ENCODE results near the gene SKA1.

Gene SKA1

GRCh38 chr18:50374753-50375391 is at the start of gene SKA1:
Gene SKA1 (plus strand): TSS chr18:50375046. CDS start chr18:50375831, 785 bp downstream.
- peak within 1 kb of the TSS; percentile 92 for H3K4me3 ChIP-seq (ENCODE audit: low read depth, low read length)
- TF ChIP-seq CTCF (IDR thresholded peaks at IDR 0.05; ENCODE audit: low read depth, low read length), result no peak
- no peak for TF ChIP-seq MYC (IDR thresholded peaks at IDR 0.05; ENCODE audit: low read depth, low read length)
- TF ChIP-seq POLR2A (IDR thresholded peaks at IDR 0.05; ENCODE audit: extremely low read depth, insufficient read length), result peak; percentile 72
- no peak; the same call in 1 of the 2 replicates for TF ChIP-seq MAX (IDR thresholded peaks at IDR 0.05; ENCODE audit: low read depth, low read length)
- DNase-seq (ENCODE audit: low read depth), result peak; percentile 95

GRCh38 chr18:50327983-50328382 is 46.9 kb upstream of the SKA1 start:
- no peak for DNase-seq (ENCODE audit: low read depth)
- H3K4me3 ChIP-seq (ENCODE audit: low read depth, low read length), result no peak overlapping the region
- no peak for TF ChIP-seq CTCF (IDR thresholded peaks at IDR 0.05; ENCODE audit: low read depth, low read length)
- no peak for TF ChIP-seq MAX (IDR thresholded peaks at IDR 0.05; ENCODE audit: low read depth, low read length)
- no peak for TF ChIP-seq POLR2A (IDR thresholded peaks at IDR 0.05; ENCODE audit: extremely low read depth, insufficient read length)
- TF ChIP-seq MYC (IDR thresholded peaks at IDR 0.05; ENCODE audit: low read depth, low read length), result no peak

- TF ChIP-seq MAX (IDR thresholded peaks at IDR 0.05; ENCODE audit: low read depth, low read length), result no peak
- TF ChIP-seq MYC (IDR thresholded peaks at IDR 0.05; ENCODE audit: low read depth, low read length), result no peak
- TF ChIP-seq POLR2A (IDR thresholded peaks at IDR 0.05; ENCODE audit: extremely low read depth, insufficient read length), result no peak
- TF ChIP-seq CTCF (IDR thresholded peaks at IDR 0.05; ENCODE audit: low read depth, low read length), result no peak
- DNase-seq (ENCODE audit: low read depth), result no peak
- no peak overlapping the region for H3K4me3 ChIP-seq (ENCODE audit: low read depth, low read length)
Measured at GRCh38 chr18:50330176-50330575, 44.7 kb upstream of the SKA1 start.

GRCh38 chr18:50331691-50332090 is 43.2 kb upstream of the SKA1 start:
- H3K4me3 ChIP-seq (ENCODE audit: low read depth, low read length), result no peak overlapping the region
- no peak for DNase-seq (ENCODE audit: low read depth)
- TF ChIP-seq POLR2A (IDR thresholded peaks at IDR 0.05; ENCODE audit: extremely low read depth, insufficient read length), result no peak
- no peak for TF ChIP-seq CTCF (IDR thresholded peaks at IDR 0.05; ENCODE audit: low read depth, low read length)
- no peak for TF ChIP-seq MAX (IDR thresholded peaks at IDR 0.05; ENCODE audit: low read depth, low read length)
- no peak for TF ChIP-seq MYC (IDR thresholded peaks at IDR 0.05; ENCODE audit: low read depth, low read length)

GRCh38 chr18:50334546-50335152 is 40.2 kb upstream of the SKA1 start:
- TF ChIP-seq MAX (IDR thresholded peaks at IDR 0.05; ENCODE audit: low read depth, low read length) (no peak), POLR2A (IDR thresholded peaks at IDR 0.05; ENCODE audit: extremely low read depth, insufficient read length) (no peak), CTCF (IDR thresholded peaks at IDR 0.05; ENCODE audit: low read depth, low read length) (no peak), MYC (IDR thresholded peaks at IDR 0.05; ENCODE audit: low read depth, low read length) (no peak)
- no peak for DNase-seq (ENCODE audit: low read depth)
- no peak overlapping the region for H3K4me3 ChIP-seq (ENCODE audit: low read depth, low read length)
